GM21360 (cell line): ENCODE measurements around the gene HNRNPF.

Experiments used
- ATAC-seq: cut with Tn5 transposase; IDR thresholded peaks from one replicate; pipeline ENCODE4 v1.9.1; 2021; ENCODE audit warnings: mild to moderate bottlenecking, moderate library complexity; ENCODE audit not compliant: unreplicated experiment

Gene HNRNPF

DNA sequence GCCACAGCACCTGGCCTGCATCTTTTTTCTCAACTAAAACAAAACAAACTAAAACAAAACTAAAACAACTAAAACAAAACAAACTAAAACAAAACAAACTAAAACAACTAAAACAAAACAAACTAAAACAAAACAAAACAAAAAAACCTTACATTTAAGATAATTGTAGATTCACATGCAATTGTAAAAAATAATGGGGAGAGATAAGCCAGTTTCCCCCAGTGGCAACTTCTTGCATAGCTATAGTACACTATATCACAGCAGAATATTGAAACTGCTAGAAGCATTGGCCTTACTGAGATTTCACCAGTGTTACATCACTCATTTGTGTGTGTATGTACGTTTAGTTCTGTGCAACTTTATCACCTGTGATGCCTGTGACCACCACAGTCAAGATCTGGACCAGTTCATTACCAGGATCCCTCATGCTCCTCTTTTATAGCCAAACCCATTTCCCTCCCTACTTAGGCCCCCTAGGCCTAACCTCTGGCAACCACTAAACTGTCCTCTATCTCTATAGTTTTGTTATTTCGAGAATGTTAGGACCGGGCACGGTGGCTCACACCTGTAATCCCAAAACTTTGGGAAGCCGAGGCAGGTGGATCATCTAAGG is 28.3 kb downstream of the HNRNPF start:
- no peak for ATAC-seq

DNA sequence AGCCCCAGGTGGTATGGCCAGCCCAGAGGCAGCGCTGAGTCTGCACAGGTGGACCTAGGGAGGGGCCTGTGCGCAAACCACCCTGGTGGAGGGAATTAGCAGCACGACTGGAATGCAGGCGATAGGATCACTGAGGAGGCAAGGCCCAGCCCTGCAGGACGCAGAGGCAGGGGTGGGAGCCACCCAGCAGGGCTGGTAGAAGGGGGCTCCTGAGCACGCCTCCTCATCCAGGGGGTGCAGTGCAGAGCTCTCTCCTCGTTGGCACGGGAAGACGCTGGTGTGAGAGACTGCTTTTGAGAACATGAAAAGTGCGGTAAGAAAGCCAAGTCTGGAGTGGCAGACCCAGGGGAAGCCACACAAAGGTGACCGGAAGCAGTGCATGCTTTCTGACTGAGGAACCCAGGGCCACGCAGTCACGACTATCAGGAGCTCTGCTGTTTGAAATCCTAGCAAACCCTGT is 31.5 kb downstream of the HNRNPF start:
- no peak for ATAC-seq

DNA sequence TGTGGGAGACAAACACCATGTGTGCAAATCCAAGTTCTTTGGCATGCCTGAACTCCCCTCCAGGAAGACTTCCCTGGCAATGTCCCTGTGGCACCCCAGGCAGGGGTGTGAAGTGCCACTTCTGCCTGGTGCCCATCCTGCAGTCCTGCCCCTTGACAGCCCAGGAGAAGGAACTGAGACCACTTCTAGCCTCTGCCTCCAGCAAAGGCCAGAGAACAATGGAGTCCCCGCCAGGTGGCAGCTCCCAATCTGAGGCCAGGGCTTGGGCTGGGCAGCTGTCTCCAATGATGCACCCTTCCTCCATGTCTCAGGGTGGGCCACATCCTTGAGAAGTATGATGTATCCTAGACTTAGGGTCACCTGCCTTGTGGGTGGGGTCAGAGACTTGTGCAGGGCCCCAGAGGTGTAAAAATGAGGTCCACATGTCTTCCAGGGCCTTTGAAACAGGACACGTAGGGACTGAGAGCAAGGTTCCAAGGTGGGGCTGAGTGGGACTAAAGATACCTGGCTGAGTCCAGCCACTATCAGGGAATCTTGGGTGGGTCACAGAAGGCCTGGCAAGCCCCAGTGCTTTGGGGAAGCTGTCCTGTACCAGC is 32.1 kb downstream of the HNRNPF start:
- no peak for ATAC-seq

DNA sequence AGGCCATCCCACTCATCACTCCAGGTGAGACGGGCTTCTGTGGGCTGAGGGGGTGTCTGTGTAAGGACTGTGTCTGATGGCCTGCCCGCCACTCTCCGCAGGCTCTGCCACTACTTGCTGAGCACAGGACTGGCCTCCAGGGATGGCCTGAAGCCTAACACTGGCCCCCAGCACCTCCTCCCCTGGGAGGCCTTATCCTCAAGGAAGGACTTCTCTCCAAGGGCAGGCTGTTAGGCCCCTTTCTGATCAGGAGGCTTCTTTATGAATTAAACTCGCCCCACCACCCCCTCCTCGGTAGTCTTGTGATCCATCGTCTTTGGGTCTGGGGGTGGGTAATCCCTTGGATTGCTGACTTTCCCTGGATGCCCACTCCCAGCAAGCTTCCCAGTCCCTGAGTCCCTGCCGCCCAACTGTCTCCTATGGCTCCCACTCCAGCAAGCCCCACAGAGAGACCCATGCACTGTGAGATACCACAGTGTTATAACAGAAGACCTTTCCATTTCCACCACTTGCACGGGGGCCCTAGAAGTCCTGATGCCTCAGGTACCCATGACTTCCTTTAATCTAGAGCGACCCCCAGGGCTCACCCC is 32.8 kb downstream of the HNRNPF start:
- no peak for ATAC-seq

DNA sequence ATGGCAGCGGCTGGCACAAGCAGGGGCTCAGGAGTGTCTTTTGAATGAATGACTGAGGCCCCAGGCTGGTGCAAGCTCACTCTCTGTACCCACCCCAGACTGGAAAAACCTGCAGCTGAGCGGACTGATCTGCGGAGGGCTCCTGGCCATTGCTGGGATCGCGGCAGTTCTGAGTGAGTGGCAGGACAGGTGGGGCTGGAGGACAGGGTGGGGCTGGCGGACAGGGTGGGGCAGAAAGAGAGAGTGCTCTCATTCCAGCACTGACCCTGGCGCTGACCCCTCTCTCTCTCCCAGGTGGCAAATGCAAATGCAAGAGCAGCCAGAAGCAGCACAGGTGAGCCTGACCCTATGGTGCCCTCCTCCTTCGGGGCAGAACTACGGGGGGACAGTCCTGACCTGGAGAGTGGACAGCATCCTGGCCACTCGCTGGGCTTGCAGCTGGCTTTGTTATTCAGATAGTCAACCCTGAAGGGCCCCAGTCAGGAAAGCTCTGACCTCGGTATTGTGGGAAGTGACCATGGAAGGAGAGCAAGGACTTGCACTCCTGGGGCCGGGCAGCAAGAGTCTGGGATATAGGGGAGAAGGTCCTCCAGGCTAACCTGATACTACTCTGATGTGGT is 33.5 kb downstream of the HNRNPF start:
- ATAC-seq = no peak

DNA sequence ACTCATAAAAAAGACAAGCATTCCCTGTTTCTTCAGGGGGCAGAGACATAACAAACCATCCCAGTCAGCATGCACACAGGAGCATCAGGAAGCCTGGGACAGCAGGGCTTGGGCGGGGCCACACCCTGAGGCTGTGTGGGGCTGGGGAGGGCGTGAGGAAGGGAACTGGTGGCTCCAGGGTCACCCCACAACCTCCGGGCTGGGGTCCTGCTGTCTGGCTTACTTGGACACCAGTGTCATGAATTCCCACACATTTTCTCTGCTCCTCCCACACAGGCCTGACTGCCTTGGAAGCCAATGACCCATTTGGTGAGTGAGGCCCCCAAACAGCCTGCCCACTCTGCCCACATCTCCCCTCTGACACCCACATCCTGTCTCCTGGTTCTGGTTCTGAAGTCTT is 34.8 kb downstream of the HNRNPF start:
- no peak for ATAC-seq

DNA sequence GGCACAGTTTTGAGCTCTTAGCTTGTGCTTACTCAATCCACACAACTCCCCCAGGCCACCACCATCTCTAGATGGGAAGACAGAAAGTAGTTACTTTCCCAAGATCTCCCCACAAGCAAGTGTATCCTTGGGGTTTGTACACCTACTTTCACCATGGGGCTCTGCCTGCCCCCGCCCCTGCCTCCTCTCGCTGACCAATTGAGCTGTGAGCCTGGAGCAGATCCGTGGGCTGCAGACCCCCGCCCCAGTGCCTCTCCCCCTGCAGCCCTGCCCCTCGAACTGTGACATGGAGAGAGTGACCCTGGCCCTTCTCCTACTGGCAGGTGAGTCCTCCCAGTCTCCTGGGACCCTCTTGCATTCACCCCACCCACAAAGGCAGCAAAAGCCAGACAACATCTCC is 35.5 kb downstream of the HNRNPF start:
- ATAC-seq = no peak

DNA sequence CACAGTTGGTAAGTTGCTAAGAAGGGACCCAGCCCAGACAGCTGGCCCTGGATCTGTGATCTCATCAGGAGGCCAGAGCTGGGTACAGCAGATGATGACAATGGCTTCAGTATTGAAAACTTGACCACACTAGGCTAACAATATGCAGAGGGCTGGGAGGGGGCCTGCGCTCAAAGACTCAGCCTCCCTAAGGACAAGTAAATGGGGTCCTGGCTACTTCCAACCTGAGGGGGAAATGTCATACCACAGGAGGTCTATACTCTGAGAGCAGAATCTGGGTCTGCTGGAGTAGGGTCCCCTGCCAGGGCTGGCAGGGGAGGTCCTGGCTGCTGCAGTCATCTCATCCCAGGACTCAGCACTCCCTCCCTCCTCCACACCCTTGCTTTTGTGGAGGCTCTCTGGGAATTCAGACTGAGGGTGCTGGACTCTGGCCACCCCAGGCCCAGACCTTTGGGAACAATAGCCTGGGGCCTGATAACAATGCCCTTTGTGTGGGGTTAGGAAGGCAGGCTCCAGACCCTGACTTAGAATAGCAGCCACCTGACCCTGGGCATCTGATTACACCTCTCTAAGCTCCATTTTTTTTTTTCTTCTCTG is 36.1 kb downstream of the HNRNPF start:
- no peak for ATAC-seq

DNA sequence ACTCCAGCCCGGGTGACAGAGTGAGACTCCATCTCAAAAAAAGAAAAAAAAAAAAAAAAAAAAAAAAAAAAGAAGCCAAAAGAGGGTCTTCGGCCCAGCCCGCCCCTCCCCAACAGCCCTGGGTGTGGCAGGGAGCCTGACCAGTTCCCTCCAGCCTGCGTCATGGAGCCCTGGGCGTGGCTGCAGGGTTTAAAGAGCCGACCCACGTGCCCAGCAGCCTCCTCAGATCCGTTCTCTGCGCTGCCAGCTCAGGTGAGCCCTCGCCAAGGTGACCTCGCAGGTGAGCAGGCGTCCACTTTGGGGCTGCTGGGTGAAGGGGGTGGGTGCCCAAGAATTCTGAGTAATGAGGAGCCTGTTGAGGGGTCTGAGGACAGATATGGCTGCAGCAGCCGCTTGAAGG is 37.6 kb downstream of the HNRNPF start, which contains the start of gene FXYD4:
TSS of gene FXYD4 (plus strand) at position 219 of the 400 bp plus-strand sequence. CDS start 2,111 bp downstream, outside the sequence.
- ATAC-seq = no peak

DNA sequence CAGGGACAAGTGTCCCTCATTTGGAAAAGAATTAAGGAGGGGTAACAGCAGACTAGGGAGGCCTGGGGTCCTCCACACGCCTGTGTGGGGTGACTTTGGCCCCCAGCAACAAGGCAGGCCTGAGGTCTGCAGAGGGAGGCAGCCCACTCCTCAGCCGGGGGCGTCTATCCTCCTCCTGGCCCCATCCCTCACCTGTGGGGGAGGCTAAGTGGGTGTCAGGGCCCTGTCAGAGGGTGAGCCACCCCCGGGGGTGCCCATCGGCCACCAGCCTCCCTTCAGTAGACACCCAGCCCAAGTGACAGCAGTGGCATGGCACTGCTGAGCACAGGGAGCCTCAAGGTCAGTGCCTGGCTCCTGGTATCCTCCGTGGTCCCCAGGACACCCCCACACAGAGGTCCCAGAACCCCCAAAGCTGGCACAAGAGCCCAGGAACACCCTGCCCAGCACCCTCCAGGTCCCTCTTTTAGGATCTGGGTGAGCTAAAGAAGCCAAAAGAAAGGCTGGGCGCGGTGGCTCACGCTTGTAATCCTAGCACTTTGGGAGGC is 38.2 kb downstream of the HNRNPF start:
- ATAC-seq = no peak

DNA sequence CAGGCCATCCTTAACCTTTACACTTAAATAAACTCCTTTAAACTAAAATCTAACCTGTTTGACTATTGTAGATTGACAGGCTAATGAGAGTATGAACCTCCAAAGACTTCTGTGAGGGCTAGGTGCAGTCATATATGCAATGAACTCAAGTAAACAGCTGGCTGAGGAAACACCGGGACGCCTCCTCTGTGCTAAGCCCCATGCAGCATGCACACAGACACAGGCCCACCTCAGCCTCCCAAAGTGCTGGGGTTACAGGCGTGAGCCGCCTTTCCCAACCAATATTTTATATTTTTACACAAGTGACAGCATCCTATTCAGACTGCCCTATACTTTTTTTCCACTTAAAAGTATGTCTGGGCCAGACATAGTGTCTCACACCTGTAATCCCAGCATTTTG is 39.1 kb downstream of the HNRNPF start:
- no peak for ATAC-seq

DNA sequence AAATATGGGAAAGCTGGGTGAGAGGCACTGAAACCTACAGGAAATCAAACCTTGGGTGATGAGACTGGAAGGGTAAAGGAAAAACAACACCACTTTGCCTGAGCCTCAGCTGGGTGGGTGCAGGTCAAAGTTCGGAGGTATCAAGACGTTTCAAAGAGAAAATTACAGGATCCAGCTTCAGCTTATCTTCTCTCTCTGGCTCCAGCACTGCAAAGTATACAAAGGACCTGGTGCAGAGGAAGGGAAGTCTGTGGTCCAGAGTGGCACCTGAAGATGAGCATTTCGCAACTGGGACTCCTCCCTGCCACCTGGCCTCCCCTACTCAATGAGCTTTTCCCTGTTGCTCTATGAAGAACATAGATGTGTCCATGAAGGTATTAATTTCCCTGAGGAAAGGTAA is 44.0 kb downstream of the HNRNPF start:
- no peak for ATAC-seq

DNA sequence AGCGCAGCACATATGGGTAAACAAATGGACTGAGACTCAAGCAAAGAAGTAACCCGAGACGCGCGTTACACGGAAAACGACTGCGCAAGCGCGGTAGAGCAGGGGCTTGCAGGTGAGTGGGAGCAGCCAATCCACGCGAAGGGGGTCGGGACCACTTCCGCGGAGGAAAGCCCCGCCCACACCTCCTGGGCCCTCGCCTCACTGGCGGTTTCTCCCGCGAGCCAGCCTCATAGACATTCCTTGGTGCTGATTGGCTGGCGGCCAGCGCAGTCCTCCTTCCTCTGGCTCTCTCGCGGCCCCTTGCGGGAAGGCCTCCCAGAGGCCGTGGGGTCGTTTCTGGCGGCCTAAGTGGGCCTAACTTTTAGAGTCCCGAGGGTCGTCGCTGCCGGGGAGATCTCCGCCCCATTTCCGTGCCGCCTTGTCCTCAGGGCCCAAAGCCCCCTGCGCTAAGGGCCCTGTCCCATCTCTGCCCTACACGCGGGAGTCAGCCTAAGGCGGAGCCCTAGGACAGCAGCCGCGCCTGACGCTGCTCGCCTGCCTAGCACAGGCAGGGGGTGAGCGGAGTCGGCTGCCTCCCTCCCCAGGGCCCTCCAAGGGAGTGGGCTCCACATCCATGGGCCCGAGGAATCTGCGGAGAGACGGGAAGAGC is 46.7 kb downstream of the HNRNPF start:
- peak; percentile 99 for ATAC-seq

DNA sequence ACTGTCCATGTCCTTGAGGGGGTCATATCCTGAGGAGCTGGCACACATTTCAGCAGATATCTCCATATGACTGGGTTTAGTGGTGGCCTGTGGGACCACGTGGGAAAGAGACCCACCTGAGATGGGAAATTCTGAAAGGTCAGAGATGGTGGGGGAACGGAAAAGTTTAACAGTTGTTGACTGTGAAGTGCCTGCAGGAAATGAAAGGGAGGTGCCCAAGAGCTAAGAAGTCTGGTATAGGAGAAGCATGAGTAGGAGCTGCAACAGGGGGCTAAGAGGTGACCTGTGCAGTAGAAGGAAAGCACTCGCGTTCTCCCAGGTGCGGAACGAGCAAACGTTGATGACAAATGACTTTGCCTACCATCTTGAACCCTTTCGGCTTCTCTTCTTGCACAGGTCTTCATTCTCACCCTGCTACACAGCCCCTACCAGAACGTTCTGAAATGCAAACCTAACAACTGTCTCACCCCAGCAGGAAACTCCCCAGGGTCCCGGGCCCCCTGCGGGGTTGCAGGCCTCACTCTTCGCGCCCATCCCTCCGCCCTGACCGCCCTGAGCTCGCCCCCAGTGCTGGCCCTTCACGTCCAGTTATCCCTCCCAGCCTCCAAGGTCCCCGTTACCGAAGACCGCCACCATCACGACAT is 47.3 kb downstream of the HNRNPF start:
- no peak for ATAC-seq

DNA sequence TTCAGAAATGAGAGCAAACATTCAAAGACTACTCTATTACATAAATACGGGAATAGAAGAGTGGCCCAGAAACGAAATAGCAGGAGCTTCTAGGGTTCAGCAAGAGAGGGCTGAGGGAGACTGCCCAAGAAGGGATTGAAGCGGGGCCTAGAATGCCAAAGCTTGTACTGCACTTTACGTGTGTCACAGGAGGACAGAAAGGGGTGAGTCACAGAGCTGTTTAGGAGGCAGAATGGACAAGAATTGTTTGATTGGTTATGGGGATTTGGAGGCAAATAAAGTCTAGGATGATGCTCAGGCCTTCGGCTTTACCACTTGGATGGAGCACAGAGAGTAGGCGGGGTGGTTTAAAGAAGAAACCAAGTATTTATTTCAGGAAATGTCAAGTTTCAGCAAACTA is 48.9 kb downstream of the HNRNPF start:
- no peak for ATAC-seq

DNA sequence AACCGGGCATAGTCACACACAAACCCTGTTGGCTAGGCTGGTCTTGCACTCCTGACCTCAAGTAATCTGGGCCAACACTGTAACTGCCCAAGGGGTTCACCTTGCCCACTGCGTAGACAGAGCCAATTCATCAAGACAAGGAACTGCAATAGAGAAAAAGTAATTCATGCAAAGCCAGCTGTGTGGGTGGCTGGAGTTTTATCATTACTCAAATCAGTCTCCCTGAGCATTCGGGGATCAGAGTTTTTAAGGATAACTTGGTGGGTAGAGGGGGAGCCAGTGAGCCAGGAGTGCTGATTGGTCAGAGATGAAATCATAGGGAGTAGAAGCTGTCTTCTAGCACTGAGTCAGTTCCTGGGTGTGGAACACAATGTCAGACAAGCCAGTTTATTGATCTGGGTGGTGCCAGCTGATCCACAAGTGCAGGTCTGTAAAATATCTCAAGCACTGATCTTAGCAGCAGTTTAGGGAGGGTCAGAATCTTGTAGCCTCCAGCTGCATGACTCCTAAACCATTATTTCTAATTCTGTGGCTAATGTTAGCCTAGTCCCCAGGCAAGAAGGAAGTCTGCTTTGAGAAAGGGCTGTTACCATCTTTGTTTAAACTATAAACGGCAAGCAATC is 53.1 kb downstream of the HNRNPF start:
- no peak for ATAC-seq

DNA sequence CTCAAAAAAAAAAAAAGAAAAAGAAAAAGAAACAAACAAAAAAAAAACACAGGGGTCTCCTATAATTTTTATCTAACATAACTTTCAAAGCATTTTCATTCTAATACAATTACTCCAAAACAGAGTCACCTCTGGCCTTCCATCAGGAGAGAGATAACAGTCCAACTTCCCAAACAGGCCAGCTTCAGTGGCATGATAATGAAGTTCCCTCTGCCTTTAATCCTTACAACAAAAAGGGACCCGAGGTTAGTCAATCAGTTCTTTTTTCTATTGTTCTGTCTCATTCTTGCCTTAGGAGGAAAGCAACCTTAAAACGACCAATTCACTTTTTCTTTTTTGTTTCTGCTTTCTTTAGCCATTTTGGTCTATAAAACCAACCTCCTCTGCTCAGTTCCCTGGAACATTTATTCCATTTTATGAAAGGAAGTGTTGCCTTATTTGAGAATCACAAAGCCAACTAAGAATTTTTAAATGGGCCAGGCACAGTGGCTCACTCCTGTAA is 54.1 kb downstream of the HNRNPF start:
- ATAC-seq = no peak

DNA sequence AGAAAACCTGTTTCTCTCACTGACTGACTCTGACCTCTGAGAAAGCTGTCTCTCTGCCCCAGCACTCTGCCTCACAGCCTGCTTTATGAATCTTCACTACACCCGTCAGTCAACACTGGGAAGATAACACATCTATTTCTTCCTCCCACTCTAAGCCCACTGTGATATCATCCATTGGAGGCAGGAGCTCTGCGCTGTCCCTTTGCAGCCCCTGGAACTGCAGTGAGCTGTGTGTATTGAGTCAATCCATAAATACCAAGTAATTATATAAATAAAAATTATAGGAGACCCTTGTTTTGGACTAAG is 54.7 kb downstream of the HNRNPF start:
- no peak for ATAC-seq

DNA sequence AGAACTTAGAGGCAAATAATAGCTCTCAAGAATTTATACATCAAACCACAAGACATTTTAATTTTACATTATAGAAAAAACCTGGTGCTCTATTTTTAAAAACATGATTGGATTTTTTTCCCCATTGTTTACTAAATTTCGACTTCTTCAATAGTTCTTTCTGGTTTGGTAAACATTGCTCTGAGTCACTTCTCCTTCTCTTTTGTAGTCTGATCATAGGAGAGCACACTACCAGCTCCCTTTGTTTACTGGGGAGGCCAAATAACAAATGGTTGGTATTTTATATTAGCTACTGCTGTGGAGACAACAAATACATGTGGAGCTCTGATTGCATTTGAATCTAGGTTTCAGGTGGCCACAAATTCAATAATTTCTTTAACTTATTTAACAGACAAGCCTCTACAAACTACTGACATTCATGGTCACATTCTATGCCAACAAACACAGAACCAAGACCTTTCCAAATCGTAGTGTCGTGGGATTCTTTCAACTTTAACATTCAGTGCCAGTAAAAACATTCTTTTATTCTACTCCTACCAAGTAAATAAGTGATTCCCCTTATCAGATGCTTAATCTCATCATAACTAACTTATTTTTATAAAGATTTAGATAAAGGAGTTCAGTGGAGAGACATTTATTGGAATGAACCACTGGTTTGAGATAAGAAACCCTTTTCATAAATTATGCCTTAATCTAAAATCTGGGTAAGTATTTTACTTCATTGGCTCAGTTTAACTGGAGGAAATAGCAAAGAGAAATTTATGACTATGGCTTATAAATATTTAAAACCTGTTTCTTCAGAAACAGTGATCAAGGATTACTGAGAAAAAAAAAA is 55.3 kb downstream of the HNRNPF start:
- no peak for ATAC-seq
